ENCODE measurements around the gene NME7.
A peak's percentile ranks its signal among the peaks of the same experiment; 100 is the strongest.
"Not testable (repeated sequence)": the region's sequence is repeated elsewhere in the genome, so short reads cannot be mapped to it uniquely, and the experiment has no call there.

The NME7 gene

GRCh38 chr1:169340882-169341281 lies 26.7 kb downstream of the NME7 start:
- DNase-seq: no peak

- no peak for DNase-seq
These were observed 27.8 kb downstream of the NME7 start for GRCh38 chr1:169339773-169340172.

GRCh38 chr1:169338617-169339016 lies 29.0 kb downstream of the NME7 start:
- no peak for DNase-seq

GRCh38 chr1:169336947-169337715 lies 30.5 kb downstream of the NME7 start:
- DNase-seq: not testable (repeated sequence)

GRCh38 chr1:169334727-169335126 lies 32.9 kb downstream of the NME7 start:
- not testable (repeated sequence) for DNase-seq

- no peak for DNase-seq
These were observed 36.7 kb downstream of the NME7 start for GRCh38 chr1:169330927-169331326.

GRCh38 chr1:169329383-169329782 lies 38.2 kb downstream of the NME7 start:
- no peak for DNase-seq

- no peak for DNase-seq
These were observed 39.7 kb downstream of the NME7 start for GRCh38 chr1:169327875-169328274.

GRCh38 chr1:169326956-169327268 lies 40.7 kb downstream of the NME7 start:
- no peak for DNase-seq

- no peak for DNase-seq
These were observed 41.2 kb downstream of the NME7 start for GRCh38 chr1:169326261-169326955.

- DNase-seq: no peak
These were observed 42.5 kb downstream of the NME7 start for GRCh38 chr1:169325117-169325516.

GRCh38 chr1:169322138-169322537 lies 45.5 kb downstream of the NME7 start:
- DNase-seq: no peak

- no peak for DNase-seq
These were observed 46.1 kb downstream of the NME7 start for GRCh38 chr1:169321539-169321938.

GRCh38 chr1:169318536-169319244 lies 48.9 kb downstream of the NME7 start:
- DNase-seq: no peak

- no peak for DNase-seq
These were observed 51.0 kb downstream of the NME7 start for GRCh38 chr1:169316556-169316955.

GRCh38 chr1:169312084-169312954 lies 55.3 kb downstream of the NME7 start:
- peak; percentile 89 for DNase-seq

GRCh38 chr1:169309178-169310166 lies 58.1 kb downstream of the NME7 start:
- DNase-seq: no peak

GRCh38 chr1:169308313-169309039 lies 59.1 kb downstream of the NME7 start:
- DNase-seq: no peak

- DNase-seq: no peak
These were observed 60.4 kb downstream of the NME7 start for GRCh38 chr1:169307176-169307575.

GRCh38 chr1:169305948-169306347 lies 61.6 kb downstream of the NME7 start:
- no peak for DNase-seq

- DNase-seq: no peak
These were observed 62.2 kb downstream of the NME7 start for GRCh38 chr1:169305356-169305755.

All from amniotic stem cell (primary cell).